H1 (cell line): Measurements from ENCODE around the gene SLC26A8. TPM values are rescaled to one million over a fixed set of nuclear protein-coding genes. Genes with fewer than 3 reads are reported as not detected.
"Not testable (repeated sequence)": the region's sequence is repeated elsewhere in the genome, so short reads cannot be mapped to it uniquely, and the experiment has no call there.

Source experiments
- CTCF ChIA-PET: fragments of 300-600 bp; sonication (Branson Sonifier 250); formaldehyde crosslinking; loops from one replicate; lab custom pipeline; 2021; ENCODE audit not compliant: partially characterized antibody; lab: Charles Lee
- POLR2A ChIA-PET: fragments of 300-600 bp; sonication (Branson Sonifier 250); formaldehyde crosslinking; loops from one replicate; lab custom pipeline; 2021; ENCODE audit warnings: inconsistent platforms; ENCODE audit not compliant: partially characterized antibody; lab: Charles Lee
- DNase-seq, 2 experiments: peaks; one replicate each; pipeline versions ENCODE4 v3.0.0 to v3.0.0-alpha.2; 2010 to 2022; ENCODE audit warnings: low spot score in 2 of 2, low read depth in 1 of 2, mixed read lengths in 1 of 2
- FAIRE-seq: peaks from 2 replicates; lab custom pipeline; 2011; peaks lifted over from hg19 to GRCh38; lab: Jason Lieb, UNC
- H2AFZ ChIP-seq: 2 replicates; pipeline ENCODE4 v1.8.1; 2012; ENCODE audit warnings: low read length, inconsistent platforms
- H2AK5ac ChIP-seq: 2 replicates; pipeline ENCODE4 v1.6.1; 2013; ENCODE audit warnings: low read depth, low read length
- H2BK120ac ChIP-seq: replicated peaks from 2 replicates; pipeline ENCODE3; 2013; ENCODE audit warnings: low read depth, low read length, inconsistent platforms
- H2BK12ac ChIP-seq: 2 replicates; pipeline ENCODE4 v1.6.1; 2013; ENCODE audit warnings: low read depth, low read length
- H2BK15ac ChIP-seq: 2 replicates; pipeline ENCODE4 v1.6.1; 2013; ENCODE audit warnings: low read length
- H2BK20ac ChIP-seq: 2 replicates; pipeline ENCODE4 v1.6.1; 2013; ENCODE audit warnings: low read length
- H2BK5ac ChIP-seq: 2 replicates; pipeline ENCODE4 v1.6.1; 2013; ENCODE audit warnings: low read depth, low read length
- H3K14ac ChIP-seq: 2 replicates; pipeline ENCODE4 v1.6.1; 2013; ENCODE audit warnings: inconsistent platforms; ENCODE audit not compliant: insufficient read length
- H3K18ac ChIP-seq: 2 replicates; pipeline ENCODE4 v1.6.1; 2013; ENCODE audit warnings: low read length; ENCODE audit errors: extremely low read depth
- H3K23ac ChIP-seq: 2 replicates; pipeline ENCODE4 v1.6.1; 2013; ENCODE audit warnings: inconsistent platforms; ENCODE audit not compliant: insufficient read length
- H3K23me2 ChIP-seq: 2 replicates; pipeline ENCODE4 v1.6.1; 2013; ENCODE audit warnings: low read depth, low read length
- H3K27ac ChIP-seq: 2 replicates; pipeline ENCODE4 v1.6.1; 2011; ENCODE audit warnings: low read depth, low read length, inconsistent platforms
- H3K27me3 ChIP-seq, 4 experiments: replicated peaks in 1 of 4; 1 replicate in 1 of 4; 2 replicates in 3 of 4; pipeline versions ENCODE4 v1.6.1 to v1.8.1; 2011 to 2013; ENCODE audit warnings: low read length in 3 of 4, mild to moderate bottlenecking in 3 of 4, inconsistent platforms in 2 of 4, mixed read lengths in 2 of 4, moderate library complexity in 1 of 4; ENCODE audit not compliant: control insufficient read depth in 3 of 4, insufficient read depth in 3 of 4; ENCODE audit errors: extremely low read depth in 1 of 4
- H3K36me3 ChIP-seq, 4 experiments: 2 replicates each; pipeline versions ENCODE4 v1.6.1 to v1.8.1; 2011 to 2013; ENCODE audit warnings: mild to moderate bottlenecking in 4 of 4, low read length in 3 of 4, moderate library complexity in 2 of 4, control low read depth in 1 of 4, inconsistent platforms in 1 of 4; ENCODE audit not compliant: insufficient read depth in 4 of 4, control insufficient read depth in 2 of 4
- H3K4ac ChIP-seq: replicated peaks from 2 replicates; pipeline ENCODE3; 2013; ENCODE audit warnings: low read length, low read depth, mixed read lengths, inconsistent platforms; ENCODE audit not compliant: insufficient read length
- H3K4me1 ChIP-seq, 4 experiments: replicated peaks in 1 of 4; 1 replicate in 1 of 4; 2 replicates in 3 of 4; pipeline versions ENCODE4 v1.6.1 to v1.8.1; 2011 to 2013; ENCODE audit warnings: low read length in 3 of 4, inconsistent platforms in 2 of 4, mixed read lengths in 1 of 4; ENCODE audit not compliant: insufficient read depth in 4 of 4, control insufficient read depth in 3 of 4
- H3K4me2 ChIP-seq, 2 experiments: 2 replicates each; pipeline versions ENCODE4 v1.6.1 to v1.8.1; 2011 to 2013; ENCODE audit warnings: low read depth in 2 of 2, low read length in 2 of 2, control low read depth in 1 of 2, inconsistent platforms in 1 of 2, mild to moderate bottlenecking in 1 of 2; ENCODE audit not compliant: insufficient read depth in 1 of 2
- H3K4me3 ChIP-seq, 4 experiments: fragments of 200-600, 300-600 bp in 1 of 4; sonication (generic), shearing (Covaris generic), sonication (Bioruptor Twin) in 1 of 4; 2 replicates each; pipeline versions ENCODE4 v1.5.1 to v1.8.1; 2011 to 2016; ENCODE audit warnings: low read length in 4 of 4, low read depth in 3 of 4, control low read depth in 2 of 4, inconsistent platforms in 2 of 4, mild to moderate bottlenecking in 2 of 4, mixed read lengths in 1 of 4, moderate library complexity in 1 of 4; ENCODE audit not compliant: insufficient read depth in 2 of 4; ENCODE audit errors: extremely low read depth in 1 of 4
- H3K56ac ChIP-seq: replicated peaks from 2 replicates; pipeline ENCODE3; 2013; ENCODE audit warnings: low read depth, mild to moderate bottlenecking, mixed read lengths, low read length, inconsistent platforms; ENCODE audit not compliant: insufficient read length
- H3K79me1 ChIP-seq: 2 replicates; pipeline ENCODE4 v1.6.1; 2013; ENCODE audit warnings: low read depth, low read length, control low read depth
- H3K79me2 ChIP-seq, 2 experiments: 2 replicates each; pipeline versions ENCODE4 v1.6.1 to v1.8.1; 2012 to 2013; ENCODE audit warnings: low read length in 2 of 2, mild to moderate bottlenecking in 2 of 2, inconsistent platforms in 1 of 2; ENCODE audit not compliant: insufficient read depth in 2 of 2, control insufficient read depth in 1 of 2
- H3K9ac ChIP-seq, 4 experiments: replicated peaks in 1 of 4; 1 replicate in 1 of 4; 2 replicates in 3 of 4; pipeline versions ENCODE4 v1.6.1 to v1.8.1; 2011 to 2013; ENCODE audit warnings: low read depth in 3 of 4, low read length in 3 of 4, control low read depth in 2 of 4, mild to moderate bottlenecking in 2 of 4, moderate library complexity in 2 of 4, inconsistent platforms in 1 of 4; ENCODE audit errors: extremely low read depth in 1 of 4
- H3K9me3 ChIP-seq, 2 experiments: 2 replicates each; pipeline versions ENCODE4 v1.6.1 to v1.8.1; 2012 to 2013; ENCODE audit warnings: mild to moderate bottlenecking in 2 of 2, moderate library complexity in 2 of 2, control low read depth in 1 of 2, inconsistent platforms in 1 of 2, low read depth in 1 of 2, low read length in 1 of 2, mixed read lengths in 1 of 2; ENCODE audit not compliant: insufficient read depth in 2 of 2
- H4K20me1 ChIP-seq, 2 experiments: replicated peaks in 1 of 2; 2 replicates each; pipeline versions ENCODE3 to v1.8.1; 2011 to 2013; ENCODE audit warnings: inconsistent platforms in 2 of 2, low read length in 2 of 2, mild to moderate bottlenecking in 1 of 2; ENCODE audit not compliant: insufficient read depth in 2 of 2, control insufficient read depth in 1 of 2
- H4K5ac ChIP-seq: 2 replicates; pipeline ENCODE4 v1.6.1; 2013; ENCODE audit warnings: low read length, low read depth, mixed read lengths, inconsistent platforms; ENCODE audit not compliant: insufficient read length
- H4K8ac ChIP-seq: 2 replicates; pipeline ENCODE4 v1.8.0; 2013; ENCODE audit warnings: mild to moderate bottlenecking, moderate library complexity, low read length, inconsistent platforms; ENCODE audit not compliant: insufficient read depth; ENCODE audit errors: extremely low read depth
- H4K91ac ChIP-seq: replicated peaks from 2 replicates; pipeline ENCODE3; 2013; ENCODE audit warnings: low read length, mixed read lengths, inconsistent platforms; ENCODE audit not compliant: insufficient read length
- WGBS, 2 experiments: shearing (Covaris generic) in 1 of 2; methylation state at CpG; one replicate each; pipeline versions ENCODE4 v1.1.6 to v1.1.7; 2013 to 2015; ENCODE audit warnings: low lambda C conversion rate in 2 of 2, mixed read lengths in 2 of 2, inconsistent platforms in 1 of 2, low coverage in 1 of 2, missing lambda C conversion rate in 1 of 2; ENCODE audit not compliant: insufficient replicate concordance in 2 of 2, insufficient coverage in 1 of 2, insufficient read length in 1 of 2; ENCODE audit errors: extremely low coverage in 1 of 2, missing lambda C conversion rate in 1 of 2; 5-methylcytosine and 5-hydroxymethylcytosine counted together
- polyA plus RNA-seq, 7 experiments: library from polyadenylated mRNA; depleted of rRNA in 3 of 7; stranded (reverse) in 5 of 7; unstranded in 2 of 7; fragments of >200 nt in 5 of 7; fragments of 200-250 nt in 2 of 7; gene quantifications; 1 replicate in 5 of 7; 2 replicates in 1 of 7; 4 replicates in 1 of 7; pipeline versions ENCODE4 v1.2.1 to v1.2.3, GENCODE V29; 2011 to 2013; ENCODE audit warnings: missing spikeins in 2 of 7, mixed read lengths in 2 of 7
- total RNA-seq: library from RNA; stranded (reverse); fragmentation: NEBNext Ultra II Directional; extraction: Animal tissue kit (Norgen Biotek cat#: 25700); gene quantifications from 2 replicates; pipeline ENCODE4 v1.2.1, GENCODE V29; 2021

Gene SLC26A8
- total and polyA plus RNA-seq, 2 of the 8 experiments (the other 6 are each of a cell fraction or from before 2014, with no cell fraction given): 0.56 to 0.57 TPM

GRCh38 chr6:35988047-35988446 lies 36.4 kb downstream of the SLC26A8 start:
- H3K27me3 ChIP-seq, H3K36me3 ChIP-seq, H4K91ac ChIP-seq, CTCF ChIA-PET, FAIRE-seq, H2BK120ac ChIP-seq, H3K4me3 ChIP-seq, H3K4ac ChIP-seq, H3K9me3 ChIP-seq, H3K4me1 ChIP-seq, H2BK20ac ChIP-seq, H2AFZ ChIP-seq, H2BK5ac ChIP-seq, DNase-seq, H3K23me2 ChIP-seq, H3K4me2 ChIP-seq, H3K79me2 ChIP-seq, H2BK15ac ChIP-seq, H4K8ac ChIP-seq, H2BK12ac ChIP-seq, H3K27ac ChIP-seq, POLR2A ChIA-PET, H3K14ac ChIP-seq, H3K79me1 ChIP-seq, H4K5ac ChIP-seq, H3K18ac ChIP-seq, H3K9ac ChIP-seq, H2AK5ac ChIP-seq, H3K23ac ChIP-seq, H4K20me1 ChIP-seq, H3K56ac ChIP-seq: not testable (repeated sequence)
- WGBS, 2 experiments: 79% methylated on average over 8 of the region's 9 CpGs; no CpG with 5 or more reads in 1 of the 2 experiments
